GM21528 (cell line): ENCODE data around the gene ACIN1.

Experiments
- ATAC-seq: cut with Tn5 transposase; IDR thresholded peaks from one replicate; pipeline ENCODE4 v1.9.1; 2021; ENCODE audit warnings: mild to moderate bottlenecking, moderate library complexity; ENCODE audit not compliant: unreplicated experiment, low FRiP score

Gene ACIN1

DNA sequence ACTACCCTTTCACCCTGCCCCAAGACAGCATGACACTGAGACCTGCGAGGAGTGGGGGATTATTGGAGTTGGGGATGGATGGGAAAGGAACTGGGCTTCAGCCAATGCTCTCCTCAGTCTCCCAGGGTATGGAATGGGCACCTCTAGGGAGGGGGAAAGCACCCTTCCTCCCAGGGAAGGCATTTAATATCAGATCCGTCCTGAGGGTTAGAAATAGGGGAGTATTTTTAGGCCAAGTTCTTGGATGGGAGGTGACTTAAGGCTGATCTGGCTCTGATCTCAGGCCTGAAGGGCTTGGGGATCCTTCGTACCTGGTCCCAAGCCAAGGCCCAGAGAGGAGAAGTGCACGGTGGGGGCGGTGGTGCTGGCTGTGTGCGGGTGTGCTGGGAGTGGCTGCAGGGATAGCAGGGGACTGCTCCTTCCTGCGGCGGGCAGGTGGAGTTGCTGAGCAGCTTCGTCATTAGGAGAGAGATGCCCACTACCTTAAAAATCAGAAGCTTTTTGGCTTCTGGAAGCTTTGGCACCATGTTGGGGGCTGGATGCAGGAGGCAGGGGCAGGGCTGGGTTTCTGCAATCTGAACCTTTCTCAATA is 31.1 kb upstream of the ACIN1 start:
- ATAC-seq: no peak

DNA sequence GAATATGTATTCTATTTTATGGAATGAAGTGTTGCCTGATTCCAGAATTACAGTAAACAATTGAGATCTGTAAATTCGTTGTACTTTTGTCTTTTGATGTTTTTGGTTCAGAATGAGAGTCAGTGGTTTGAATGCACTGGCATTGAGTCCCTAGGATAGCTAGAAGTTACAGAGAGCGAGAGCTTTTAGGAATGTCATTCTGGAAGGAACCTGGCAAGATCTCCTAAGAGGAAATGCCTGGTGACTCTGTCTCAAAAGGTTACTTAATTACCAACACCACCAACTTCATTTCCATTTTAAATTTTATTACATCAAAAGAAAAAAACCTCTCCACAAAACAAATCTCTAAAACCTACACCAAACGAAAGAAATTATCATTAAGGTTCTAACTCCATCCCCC is 30.1 kb upstream of the ACIN1 start:
- no peak for ATAC-seq

DNA sequence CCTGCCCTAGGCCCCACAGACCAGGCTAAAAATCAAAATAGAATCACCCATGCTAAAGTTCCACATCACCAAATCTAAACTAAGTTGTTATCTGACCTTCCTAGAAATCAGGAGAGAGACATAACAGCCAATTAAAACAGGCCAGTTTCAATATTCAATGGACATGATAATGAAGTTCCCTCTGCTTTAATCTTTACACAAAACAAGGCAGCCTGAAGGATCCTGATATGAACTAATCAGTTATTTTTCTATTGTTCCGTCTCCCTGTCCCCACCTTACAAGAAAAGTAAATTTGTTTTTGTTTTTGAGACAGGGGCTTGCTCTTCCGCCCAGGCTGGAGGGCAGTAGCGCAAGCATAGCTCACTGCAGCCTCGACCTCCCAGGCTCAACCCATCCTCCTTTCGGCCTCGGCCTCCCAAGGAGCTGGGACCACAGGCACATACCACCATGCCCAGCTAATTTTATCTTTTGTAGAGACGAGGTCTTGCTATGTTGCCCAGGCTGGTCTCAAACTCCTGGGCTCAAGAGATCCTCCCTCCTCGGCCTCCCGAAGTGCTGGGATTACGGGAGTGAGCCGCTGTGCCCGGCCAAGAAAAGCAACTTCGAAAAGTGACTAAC is 29.5 kb upstream of the ACIN1 start:
- no peak for ATAC-seq

DNA sequence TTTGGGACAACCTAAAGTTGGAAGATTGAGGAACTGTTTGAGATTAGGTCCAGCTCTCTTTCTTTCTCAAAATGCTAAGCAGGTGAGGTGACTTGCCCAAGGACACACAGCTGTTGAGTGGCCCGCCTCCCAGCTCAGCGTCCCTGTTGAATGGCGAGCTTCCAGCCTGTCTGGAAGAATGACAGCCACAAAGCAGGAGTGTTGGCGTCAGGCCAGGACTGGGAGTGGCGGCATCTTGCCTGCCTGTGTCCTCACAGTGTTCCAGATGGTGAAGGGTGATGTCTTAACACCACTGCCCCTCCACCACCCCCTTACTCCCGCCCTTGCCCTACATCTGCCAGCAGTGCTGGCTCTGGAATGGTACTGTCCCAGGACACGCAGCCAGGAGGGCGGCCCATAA is 28.5 kb upstream of the ACIN1 start:
- ATAC-seq: no peak

DNA sequence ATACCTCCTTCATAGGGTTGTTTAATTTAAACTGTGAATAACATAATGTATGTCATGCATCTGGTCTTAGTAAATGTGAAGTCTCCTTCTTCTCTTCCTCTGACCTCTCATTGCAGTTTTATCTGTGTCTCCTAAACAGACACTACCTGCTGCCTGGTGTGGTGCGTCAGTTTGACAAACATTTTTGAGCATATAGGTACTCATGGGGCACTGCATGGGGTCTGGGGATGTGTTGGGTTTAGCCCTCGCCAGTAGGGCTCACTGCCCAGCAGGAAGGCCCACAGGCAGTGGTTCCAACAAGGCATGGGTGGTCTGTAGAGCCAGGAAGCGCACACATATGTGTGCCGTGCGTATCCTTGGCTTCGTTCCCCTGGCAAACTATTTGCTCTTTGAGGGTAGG is 27.1 kb upstream of the ACIN1 start:
- ATAC-seq: no peak

DNA sequence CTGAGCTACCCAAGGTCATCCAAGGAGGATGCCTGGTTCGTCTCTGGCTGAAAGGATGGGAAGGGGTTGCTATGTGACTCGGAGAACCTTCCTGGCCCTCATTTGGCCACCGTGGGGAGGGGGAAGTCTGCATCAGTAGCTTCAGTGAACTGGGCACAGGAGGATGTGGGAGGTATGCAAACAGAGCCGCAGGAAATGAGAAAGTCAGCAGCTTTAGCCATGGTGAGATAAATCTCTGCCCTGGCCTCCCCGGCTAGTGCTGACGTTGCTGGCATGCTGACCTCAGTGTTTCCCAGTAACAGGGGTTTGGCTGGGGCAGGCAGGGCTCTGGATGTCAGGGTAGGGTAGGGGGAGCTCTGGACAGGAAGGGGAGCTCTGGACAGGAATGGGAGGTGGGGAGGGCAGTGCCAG is 26.4 kb upstream of the ACIN1 start:
- ATAC-seq: no peak

DNA sequence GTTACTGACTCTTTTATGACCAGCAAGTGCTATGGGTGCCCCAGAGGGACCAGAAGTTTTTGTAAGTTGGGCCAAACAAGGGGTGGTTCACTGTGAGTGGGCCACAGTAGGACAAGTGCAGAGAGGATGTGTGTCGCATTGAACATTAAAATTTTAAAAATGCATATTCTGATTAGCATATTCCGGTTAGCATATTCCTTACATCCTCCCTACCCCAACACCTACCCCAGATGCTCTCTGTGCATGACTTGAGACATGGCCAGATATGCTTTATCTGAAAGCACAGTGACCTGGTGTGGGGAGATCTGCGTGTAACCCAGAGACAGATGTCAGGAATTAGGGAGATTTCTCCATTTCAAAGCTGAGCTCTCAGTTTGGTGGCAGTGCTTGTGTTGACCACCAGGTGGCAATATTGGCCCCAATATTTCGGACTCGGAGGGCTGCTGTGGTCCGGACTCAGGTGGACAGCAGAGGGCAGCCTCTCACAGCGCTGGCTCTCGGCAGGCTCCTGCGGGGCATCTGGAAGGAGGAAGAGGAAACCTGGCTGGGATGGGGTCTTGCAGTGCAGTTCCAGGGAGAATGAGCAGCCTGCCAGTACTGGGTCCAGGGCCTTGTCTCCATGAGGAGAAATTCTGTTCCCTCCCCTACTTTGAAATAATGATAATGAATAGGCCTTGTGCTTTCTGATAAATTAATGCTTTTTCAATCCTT is 25.8 kb upstream of the ACIN1 start:
- peak; percentile 74 for ATAC-seq

DNA sequence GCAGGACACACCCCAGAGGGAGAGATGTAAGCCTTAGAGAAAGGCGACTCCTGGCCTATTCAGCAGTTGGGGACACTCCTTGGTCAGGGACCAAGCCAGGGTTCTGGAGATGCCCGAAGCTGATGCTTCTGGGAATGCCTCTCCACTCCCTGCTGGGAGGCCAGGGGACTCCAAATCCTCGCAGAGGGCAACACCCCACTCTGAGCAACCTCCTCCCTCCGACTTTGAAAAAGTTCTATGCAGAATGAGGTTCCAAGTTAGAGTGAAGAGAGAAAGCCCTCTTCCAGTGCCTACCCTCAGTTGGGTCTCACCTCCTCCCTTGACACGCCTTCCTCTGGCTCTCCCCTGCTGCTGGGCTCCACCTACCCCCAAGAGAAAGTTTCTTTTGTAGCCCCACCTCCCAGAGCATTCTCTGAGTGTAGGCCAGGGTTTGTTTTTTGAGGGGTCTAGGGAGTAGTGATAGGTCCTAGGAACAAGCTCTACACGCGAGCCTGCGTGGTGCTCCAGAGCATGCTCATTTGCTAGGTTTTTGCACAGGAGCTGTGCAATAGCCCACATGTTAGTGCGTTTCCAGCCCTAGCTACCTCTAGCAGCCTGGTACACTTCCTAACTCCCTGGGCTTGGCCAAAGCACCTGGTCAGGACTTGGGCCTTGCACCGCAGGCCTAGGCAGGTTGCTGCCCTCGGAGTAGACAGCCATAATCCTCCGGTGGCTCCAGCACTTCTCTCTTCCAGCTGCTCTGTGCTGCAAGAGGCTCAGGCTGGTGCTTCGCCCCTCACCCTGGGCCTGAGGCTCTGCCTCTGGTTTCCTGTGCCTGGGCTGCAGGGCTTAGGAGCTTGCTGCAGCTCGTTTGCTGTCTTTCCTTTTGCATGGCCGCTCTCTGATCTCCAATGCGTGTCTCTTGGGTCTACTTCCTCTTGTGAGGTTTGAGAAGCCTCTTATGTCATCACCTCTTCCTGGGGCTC is 24.7 kb upstream of the ACIN1 start:
- no peak for ATAC-seq

DNA sequence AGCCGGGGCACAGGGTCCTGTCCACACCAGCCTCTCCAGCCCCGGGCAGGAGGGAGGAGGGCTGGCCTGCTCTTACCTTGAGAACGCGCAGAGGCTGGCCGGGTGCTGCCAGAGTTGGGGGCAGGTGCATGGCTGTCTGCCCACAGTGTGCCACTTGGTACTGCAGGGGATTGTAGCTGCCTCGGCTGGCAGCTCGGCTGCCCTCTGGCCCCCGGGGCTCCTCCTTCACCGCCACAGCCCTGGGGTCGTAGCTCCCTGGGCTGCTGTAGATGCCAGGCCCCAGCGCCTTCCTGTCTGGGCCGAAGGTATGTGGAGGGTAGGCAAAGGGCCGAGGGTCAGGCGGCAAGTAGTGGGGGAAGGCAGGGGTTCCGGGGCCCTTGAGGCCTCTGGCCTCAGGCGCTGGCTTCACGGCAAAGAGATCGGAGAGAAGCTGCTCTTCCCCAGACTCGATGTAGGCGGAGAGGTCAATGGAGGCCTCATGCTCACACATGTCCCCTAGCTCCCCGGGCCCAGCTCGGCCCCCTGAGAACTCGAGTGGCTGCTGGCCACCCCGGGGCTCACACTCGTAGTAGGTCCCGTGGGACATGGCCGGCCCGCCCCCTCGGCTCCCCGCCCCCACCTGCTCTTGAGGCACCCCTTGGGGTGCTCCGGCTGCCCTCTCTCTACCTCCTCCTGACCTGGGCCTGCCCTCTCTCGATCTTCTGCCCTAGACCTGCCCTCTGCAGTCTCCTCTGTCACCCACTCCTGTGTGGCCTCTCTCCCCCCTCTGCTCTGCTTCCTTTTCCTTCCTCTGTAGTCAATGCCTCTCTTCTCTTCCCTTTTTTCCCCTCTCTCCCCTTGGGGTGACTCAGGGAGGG is 23.8 kb upstream of the ACIN1 start, which contains the start of gene CEBPE:
TSS of gene CEBPE (minus strand) at position 750 of the 857 bp plus-strand sequence. CDS start at position 586, 164 bp downstream.
- ATAC-seq: no peak

DNA sequence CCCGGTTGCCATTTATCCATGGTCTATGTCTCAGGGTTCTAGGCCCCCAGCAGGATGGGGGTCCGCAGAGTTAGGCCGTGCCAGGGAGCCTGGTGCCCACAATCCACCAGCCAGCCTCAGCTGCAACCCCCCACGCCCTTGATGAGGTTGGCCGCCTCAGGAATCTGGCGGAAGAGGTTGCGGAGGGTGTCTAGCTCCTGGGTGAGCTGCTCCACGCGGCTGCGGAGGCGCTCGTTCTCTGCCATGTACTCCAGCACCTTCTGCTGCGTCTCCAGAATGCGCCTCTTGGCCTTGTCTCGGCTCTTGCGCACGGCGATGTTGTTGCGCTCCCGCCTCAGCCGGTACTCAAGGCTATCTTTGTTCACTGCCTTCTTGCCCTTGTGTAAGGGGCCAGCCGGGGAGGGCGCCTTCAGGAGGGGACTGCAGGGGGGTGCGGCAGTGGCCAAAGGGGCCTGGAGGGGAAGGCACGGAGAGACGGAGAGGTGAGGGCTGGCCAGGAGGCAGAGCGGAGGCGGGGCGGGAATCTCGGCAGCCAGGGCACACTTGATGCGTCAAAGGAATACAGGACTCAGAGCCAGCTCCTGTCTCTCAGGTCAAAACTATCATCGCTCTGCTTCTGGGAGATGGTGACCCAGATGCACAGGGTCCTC is 22.6 kb upstream of the ACIN1 start:
- no peak for ATAC-seq

DNA sequence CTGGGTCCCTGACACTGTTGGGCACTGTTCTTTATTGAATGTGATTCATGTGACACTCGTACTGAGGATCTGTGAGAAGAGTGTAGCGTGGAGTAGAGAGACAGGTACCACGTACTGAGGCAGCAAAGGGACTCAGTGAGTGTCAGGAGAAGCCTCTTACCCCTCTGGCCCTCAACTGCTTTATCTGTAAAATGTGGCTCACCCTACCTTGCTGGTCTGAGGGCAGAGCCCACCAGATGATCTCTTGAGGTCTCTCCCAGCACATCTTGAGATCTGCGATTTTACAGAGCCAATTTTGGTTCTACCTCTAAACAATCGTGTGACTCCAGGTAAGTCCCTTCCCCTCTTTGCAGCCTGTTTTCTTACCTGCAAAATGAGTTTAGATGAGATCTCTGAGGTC is 21.0 kb upstream of the ACIN1 start:
- ATAC-seq: no peak

DNA sequence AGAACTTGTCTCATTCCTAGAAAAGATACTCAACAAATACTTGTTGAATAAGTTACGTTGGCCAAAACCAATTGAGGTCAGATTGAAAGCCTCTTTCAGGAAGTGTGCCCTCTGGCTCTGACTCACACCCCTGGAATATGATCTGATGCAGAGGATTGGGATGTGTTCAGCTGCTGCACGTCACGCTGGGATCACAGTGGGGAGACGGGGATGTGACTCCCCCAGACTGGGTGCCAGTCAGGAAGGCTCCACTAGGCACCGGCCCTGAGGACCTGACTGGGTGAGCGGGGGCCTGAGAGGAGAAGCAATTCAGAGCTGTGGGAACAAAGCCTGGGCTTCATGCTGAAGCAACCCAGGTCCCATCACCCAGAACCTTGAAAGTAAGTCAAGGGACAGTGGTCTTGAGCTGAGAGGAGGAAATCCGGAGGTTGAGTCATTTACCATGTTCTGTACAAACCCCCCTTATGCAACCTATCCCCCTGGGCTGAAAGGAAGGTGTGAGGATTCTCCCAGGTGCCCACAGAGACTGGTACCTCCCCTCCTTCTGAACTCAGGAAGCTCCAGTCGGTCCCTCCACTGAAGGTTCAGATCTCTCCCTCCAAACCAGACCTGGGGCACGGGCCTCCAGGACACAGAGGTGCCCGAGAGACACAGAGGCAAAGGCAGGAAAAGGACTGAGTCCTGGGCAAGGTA is 20.2 kb upstream of the ACIN1 start:
- no peak for ATAC-seq

DNA sequence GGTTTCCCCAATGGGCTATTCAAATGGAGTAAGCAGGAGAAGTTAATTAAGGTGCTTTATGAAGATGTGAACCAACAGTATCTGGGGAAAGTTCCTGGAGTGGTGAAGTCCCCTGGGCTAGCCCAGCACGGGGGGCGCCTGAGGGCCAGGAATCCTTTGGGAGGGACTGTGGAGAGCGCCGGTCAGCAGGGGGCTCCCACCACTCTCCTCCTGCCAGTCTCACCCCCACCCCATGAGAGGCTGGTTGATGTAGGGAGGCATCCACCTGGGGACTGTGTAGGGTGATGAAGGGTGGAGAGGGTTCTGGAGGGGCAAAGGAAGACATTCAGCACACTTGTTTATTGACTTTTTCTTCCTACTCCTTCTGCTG is 19.7 kb upstream of the ACIN1 start:
- no peak for ATAC-seq

DNA sequence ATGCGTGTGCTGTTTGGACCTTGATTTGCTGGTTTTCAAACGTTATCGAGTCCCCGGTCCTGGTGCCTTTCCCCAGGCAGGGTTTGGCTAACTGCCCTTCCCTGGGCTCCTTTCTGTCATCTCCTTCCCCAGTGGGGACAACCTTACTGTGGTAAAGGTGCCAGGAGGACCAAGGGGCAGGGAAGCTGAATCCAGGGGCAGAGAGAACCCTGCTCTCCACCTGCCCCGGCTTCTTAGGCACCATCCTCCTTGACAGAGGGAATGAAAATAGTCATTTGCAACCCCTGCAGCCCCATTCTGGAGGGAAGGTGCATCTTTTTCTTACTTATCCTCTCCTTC is 19.2 kb upstream of the ACIN1 start:
- no peak for ATAC-seq

DNA sequence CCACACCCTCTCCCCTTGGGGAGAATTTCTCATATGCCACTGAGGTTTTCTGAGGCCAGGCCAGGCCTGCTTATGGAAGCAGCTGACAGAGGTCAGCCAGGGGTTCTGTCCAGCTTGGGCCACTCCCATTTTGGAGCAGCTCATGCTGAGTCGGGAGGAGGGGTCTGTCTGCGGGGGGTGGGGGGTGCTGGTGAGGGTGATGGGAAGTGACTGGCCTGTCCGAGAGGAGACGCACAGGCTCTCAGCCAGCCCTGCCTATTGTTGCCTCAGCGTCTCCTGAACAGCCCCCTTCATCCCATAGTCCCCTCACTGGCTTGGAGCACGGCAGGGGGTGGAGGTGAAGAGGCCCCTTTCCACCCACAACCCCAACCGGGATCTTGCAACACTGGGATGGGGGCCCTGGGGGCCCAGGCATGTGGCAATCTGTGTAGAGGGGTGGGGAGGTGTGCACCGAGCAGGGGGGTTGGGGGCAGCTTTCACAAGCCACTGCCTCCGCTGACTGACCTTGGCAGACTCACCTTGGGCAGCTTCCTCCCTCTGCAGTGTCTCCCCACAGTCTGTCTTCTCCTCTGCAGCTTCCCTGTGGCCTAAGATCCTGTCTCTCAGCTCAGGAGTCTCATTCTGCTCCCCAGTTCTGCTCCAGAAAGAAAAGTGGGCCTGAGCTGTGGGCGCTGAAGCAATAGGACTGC is 18.6 kb upstream of the ACIN1 start:
- ATAC-seq: no peak

DNA sequence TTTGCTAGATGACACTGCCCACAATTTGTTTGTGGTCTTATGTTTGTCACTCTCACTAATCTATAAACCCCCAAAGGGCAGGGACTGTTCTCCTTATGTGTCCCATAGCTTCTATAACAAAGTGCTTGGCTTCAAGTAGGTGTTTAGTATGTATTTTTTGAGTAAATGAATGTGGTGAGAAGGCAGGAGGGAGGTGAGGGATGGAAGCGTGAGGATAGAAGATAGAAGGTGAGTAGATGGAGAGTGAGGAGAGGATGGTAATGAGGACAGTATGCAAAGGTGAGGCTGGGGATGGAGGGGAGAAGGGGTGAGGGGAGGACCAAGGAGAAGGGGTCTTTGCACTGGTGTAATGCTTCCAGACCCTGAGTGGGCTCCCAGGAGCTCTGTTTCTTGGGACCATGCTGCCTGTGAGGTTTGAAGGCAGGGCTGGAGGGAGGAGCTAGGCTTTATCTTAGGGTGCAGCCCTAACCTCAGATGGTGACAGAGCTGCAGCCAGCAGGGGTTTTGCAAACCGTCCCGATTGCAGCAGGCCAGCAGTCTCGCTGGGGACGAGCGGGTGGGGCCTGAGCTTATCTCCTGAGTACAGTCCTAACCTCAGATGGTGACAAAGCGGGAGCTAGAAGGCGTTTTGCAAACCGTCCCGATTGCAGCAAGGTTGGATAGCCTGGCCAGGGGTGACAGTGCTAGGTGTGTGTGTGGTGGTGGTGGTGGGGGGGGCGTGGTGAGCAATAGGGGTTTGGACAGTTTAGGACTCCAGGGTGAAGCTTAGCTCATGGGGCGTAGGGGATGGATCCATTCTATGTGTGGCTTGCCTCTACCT is 17.6 kb upstream of the ACIN1 start:
- ATAC-seq: no peak

DNA sequence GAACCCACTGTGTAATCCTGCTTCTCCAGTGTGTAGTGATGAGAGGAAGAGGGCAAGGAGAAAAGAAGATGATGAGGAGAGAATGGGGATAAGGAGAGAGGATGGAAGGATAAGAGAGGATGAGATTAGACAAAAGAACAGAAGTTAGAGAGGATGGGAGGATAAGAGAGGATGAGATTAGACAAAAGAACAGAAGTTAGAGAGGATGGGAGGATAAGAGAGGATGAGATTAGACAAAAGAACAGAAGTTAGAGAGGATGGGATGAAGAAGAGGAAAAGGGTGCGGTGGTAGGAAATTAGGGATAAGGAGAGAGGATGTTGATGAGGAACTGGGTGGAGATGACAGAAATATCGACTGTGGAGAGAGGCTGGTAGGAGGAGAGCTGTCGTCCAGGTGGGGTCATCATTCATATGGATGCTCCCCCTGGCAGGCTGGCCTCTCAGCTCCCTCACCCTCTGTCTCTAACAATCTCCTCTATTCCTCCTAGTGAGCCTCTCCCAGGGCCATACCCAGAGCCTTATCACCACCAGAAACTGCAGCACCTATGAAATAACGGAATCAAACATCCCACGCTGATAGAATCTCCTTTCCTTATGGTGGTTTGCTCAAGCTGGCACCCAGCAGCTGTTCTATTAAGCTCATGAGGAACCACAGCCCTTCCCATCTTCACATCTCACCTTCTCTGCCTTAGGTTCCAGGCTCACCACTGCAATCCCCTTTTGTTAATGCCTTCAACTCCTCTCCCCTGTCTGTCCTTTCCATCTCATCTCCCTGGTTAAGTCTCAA is 15.8 kb upstream of the ACIN1 start:
- ATAC-seq: no peak
